ENCODE results near the gene RRM1.
"Not testable (repeated sequence)": the region's sequence is repeated elsewhere in the genome, so short reads cannot be mapped to it uniquely, and the experiment has no call there.

RRM1 gene

DNA sequence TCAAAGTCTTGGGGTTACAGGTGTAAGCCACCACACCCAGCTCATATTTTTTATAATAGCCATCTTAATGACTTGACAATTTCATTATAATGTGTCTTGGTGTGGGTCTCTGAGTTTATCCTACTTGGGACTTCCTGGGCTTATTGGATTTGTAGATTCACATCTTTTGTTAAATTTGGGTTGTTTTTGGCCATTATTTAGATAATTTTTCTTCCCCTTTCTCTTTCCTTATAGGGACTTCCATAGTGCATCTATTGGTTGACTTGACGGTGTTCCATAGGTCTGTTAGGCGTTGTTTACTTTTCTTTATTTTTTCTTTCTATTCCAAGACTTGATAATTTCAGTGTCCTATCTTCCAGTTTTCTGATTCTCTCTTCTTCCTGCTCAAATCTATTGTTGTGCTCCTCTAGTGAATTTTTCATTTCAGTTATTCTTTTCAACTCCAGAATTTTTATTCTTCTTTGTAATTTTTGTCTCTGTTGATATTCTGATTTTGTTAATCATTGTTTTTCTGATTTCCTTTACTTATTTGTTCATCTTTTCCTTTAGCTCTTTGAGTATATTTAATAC lies 45.6 kb downstream of the RRM1 start:
- no peak for DNase-seq (ENCODE audit: low read depth)

DNA sequence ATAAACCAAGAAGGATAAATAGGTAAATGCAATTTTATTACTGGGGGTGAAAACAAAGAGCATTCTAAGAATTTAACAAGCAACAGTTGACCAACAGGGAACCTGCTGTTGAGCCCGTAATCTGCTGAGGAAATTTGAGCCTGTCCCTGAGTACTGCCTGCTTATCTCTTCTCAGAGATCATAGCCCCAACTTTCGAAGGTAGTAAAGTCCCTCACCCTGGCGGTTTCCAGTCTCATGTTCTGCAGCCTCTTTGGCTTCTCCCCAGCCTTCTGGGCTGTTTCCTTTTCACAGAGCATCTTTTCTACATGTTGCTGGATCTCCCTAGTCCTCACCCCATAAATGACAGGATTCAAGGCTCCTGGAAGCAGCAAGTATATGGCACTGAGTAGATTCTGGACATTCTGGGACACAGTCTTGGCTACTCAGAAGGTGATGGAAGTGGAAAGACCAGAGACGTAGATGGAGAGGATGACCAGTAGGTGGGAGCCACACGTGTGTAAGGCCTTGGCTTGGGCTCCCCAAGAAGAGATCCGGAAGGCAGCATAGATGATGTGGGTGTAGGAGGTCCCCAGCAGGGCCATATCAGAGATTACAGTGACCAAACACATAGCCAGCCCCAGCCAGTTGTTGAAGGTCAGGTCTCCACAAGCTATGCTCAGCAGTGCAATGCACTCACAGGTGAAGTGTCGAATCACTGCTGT lies 51.6 kb downstream of the RRM1 start:
- DNase-seq (ENCODE audit: low read depth): no peak

DNA sequence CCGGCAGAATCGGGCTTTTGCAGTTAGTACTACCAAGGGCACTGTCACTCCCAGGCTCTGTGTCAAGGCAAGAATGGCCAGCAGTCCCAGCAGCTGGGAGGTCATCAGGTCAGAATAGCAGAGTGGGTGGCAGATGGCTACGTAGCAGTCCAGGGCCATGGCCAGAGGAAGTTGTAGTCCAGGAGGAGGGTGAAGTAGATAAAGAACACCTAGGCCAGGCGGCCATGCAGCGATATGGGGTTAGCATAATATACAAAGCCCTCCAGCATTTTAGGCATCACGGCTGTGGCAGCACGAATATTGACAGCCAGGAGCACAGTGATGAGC lies 52.1 kb downstream of the RRM1 start:
- no peak for DNase-seq (ENCODE audit: low read depth)

DNA sequence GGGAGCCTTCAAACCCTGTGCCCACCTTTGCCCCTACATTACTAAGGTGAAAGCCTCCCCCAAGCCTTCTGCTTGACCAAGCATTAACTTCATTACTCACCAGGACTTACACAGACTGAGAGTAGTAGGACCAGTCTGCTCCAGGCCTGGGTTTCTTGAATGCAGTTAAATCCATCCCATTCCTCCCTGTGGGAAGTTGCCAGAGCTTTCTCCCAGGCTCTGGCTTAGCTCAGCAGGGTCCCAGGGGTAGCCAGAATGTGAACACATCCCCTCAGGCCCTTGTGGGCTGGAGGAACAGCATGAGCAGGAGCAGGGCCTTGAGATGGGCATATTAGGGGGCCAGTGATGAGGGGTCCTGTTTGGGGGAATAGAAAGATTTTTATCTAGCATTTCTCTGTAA lies 59.9 kb downstream of the RRM1 start:
- no peak for DNase-seq (ENCODE audit: low read depth)

DNA sequence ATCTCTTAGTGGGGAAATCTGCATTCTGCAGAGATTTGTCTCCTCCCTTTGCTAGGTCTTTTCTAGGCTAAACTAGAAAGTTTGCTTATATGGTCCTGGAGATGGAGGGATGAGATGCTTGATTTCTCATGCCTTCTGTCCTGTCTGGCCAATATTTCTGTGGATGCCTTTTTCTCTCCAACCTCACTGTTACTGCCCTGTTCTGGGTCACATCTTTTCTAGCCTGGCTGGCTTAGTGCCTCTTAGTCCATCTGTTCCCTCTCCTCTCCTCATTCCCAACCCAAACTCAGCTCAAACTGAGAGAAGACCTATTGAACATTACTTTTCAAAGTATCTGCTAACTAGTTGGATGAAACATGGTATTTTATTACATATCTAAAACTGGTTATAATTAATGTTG lies 62.0 kb downstream of the RRM1 start:
- no peak for DNase-seq (ENCODE audit: low read depth)

DNA sequence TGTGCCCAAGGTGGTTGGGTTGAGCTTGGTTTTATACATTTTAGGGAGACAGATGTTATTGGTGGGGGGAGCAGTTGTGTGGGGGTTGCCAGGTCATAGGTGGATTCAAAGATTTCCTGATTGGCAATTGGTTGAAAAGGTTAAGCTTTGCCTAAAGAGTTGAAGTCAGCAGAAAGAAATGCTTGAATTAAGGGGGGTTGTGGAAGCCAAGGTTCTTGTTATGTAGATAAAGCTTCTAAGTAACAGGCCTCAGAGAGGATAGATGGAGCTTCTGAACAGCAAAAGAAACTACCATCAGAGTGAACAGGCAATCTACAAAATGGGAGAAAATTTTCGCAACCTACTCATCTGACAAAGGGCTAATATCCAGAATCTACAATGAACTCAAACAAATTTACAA lies 64.2 kb downstream of the RRM1 start:
- not testable (repeated sequence) for DNase-seq (ENCODE audit: low read depth)

DNA sequence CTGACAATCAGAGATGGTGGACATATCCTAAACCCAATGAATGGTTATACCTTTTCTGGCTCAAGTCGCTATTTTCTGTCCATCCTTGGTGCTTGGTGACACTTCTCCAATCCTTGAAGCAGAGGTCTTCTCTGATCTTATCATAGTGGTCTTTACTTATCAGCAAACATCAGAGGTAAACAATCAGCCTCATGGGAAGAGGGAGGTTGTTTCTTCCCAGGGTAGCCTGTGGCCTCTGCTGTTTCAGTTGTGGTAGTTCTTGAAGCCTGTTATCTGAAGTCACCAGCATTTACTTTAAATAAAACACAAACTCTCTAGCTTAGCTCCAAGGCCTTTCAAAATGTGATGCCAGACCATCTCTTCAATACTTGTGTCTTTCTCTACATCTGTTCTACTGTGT lies 66.7 kb downstream of the RRM1 start:
- DNase-seq (ENCODE audit: low read depth): no peak

DNA sequence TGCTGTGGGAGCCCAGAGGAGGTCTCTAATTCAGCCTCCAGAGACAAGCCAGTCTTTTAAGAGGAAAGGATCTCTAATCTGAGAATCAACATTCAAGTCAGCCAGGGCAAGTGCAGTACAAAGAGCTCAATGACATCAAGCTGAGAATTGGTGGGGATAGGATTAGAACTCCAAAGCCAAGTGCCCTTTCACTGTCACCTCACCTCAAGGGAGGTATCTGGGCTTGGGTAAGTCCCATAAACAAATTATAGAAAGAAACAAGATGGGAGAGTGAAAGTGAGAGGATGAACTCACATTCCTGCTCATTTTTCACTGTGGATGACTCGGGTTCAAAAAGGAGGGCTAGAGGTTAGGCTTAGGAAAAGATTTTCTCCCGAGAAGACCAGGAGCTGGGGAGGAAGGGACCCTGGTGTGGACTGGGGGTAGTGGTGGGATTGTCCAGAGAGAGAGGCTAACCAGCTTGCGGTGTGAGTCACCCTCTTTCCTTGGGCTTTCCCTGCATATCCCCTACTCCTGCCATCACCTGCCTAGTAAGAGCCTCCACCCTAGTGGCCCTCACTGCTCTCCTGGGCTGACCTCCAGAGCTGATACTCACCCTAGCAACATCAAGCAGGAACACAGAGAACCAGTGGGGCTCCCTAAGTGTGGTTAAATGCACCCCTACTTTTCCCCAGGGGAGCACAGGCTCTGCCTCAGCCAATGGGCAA lies 70.4 kb downstream of the RRM1 start:
- no peak for DNase-seq (ENCODE audit: low read depth)

DNA sequence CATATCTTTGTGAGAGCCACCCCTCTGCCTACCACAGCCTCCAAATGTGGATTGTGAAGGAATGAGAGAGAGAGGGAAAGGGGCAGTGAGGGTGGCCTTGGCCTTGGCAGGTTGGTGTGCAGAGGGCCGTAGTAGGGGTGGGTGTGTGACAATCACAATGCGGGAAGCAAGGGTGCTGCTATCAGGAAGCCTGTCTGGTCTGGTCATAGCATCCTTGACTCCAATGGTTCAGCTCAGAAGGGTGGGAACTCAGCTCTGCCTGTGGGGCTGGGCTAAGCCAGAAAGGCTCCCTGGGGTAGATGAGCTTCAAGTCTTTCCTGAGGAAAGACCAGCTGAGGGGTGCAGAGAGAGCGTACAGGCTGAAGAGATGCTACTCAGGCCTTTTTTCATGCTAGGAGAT lies 72.7 kb downstream of the RRM1 start:
- no peak for DNase-seq (ENCODE audit: low read depth)

DNA sequence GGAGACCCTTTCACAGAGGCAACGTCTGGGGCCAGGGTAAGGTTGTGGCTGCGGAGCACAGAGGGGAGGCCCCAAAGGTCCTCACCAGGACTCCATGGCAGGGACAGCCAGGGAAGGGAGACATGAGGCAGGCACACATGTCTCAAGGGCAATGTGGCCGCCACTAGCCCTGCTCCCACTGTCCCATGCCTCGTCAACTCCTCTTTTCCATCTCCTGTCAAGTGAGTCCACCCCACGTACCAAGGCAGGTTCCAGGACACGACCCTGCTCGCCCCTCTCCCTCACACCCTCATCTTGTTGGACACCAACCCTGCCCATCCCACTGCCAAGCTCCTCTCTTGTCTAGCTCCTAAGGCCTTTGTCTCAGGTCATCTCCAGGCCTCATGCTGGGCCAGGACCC lies 73.2 kb downstream of the RRM1 start:
- no peak for DNase-seq (ENCODE audit: low read depth)

DNA sequence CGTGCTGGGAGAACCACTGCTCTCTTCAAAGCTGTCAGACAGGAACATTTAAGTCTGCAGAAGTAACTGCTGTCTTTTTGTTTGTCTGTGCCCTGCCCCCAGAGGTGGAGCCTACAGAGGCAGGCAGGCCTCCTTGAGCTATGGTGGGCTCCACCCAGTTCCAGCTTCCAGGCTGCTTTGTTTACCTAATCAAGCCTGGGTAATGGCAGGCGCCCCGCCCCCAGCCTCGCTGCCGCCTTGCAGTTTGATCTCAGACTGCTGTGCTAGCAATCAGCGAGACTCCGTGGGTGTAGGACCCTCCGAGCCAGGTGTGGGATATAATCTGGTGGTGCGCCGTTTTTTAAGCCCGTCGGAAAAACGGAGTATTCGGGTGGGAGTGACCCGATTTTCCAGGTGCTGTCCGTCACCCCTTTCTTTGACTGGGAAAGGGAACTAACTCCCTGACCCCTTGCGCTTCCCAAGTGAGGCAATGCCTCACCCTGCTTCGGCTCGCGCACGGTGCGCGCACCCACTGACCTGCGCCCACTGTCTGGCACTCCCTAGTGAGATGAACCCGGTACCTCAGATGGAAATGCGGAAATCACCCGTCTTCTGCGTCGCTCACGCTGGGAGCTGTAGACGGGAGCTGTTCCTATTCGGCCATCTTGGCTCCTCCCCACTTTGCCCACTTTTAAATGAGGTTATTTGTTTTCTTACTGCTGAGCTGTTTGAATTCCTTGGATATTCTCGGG lies 81.2 kb downstream of the RRM1 start:
- DNase-seq (ENCODE audit: low read depth): not testable (repeated sequence)

DNA sequence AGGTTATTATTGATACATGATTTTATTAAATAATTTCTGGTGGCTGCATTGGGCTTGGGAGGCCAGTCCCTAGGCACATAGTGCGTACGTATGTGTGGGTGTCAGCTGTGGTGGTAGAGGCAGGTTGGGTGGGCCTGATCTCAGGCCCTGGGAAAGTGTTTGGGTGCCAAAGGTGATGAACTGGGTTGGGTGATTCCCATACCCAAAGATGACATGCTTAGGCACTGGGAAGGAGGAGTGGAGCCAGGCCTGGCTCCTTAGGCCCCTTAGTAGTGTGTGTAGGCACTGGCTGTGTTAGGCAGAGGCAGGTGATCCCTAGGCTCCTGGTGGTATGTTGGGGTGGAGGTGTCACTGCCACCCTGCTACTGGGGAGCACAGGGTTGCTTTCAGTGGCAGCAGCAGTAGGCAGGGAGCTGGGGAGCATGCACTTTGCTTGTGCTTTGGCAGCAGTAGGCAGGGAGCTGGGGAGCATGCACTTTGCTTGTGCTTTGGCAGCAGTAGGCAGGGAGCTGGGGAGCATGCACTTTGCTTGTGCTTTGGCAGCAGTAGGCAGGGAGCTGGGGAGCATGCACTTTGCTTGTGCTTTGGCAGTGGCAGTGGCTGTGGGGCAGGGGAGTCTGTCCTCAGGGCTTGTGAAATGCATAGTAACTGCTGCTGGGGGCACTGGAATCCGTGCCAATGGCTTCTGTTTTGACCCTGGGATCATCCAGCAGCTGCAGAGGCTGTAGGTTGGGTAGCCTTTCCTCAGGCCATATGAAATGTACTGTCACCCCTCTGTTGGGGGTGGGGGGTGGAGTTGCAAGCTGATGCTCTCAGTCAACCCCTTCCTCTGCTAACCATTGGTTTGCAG lies 84.4 kb downstream of the RRM1 start:
- DNase-seq (ENCODE audit: low read depth): no peak

DNA sequence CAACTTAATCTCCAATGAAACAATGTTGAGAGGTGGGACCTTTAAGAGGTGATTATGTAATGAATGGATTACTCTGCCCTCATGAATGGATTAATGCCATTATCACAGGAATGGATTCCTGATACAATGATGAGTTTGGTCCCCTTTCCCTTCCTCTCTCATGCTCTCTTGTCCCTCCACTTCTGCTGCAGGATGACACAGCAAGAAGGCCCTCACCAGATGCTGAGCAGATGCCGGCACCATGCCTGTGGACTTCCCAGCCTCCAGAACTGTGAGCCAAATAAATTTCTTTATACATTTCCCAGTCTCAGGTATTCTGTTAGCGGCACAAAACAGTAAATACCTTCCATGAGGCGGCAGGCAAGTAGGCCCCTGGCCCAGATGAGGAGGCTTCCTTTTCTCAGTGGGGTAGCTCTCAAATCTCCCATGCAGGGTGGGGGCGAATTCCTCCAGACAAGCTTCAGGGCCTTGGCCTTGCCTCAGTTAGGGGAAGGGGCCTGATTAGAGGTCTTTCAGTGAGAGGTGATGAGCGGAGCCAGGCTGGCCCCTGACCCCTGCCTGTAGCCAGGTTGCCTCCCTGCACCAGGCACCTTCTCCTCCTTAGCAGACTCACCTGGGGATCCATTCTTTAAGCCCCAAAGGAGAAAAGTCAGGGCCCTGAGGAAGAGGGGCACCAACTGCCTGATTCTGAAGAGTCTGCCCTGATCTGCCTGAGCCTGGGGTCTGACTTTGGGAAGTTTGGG lies 86.0 kb downstream of the RRM1 start:
- DNase-seq (ENCODE audit: low read depth): no peak

DNA sequence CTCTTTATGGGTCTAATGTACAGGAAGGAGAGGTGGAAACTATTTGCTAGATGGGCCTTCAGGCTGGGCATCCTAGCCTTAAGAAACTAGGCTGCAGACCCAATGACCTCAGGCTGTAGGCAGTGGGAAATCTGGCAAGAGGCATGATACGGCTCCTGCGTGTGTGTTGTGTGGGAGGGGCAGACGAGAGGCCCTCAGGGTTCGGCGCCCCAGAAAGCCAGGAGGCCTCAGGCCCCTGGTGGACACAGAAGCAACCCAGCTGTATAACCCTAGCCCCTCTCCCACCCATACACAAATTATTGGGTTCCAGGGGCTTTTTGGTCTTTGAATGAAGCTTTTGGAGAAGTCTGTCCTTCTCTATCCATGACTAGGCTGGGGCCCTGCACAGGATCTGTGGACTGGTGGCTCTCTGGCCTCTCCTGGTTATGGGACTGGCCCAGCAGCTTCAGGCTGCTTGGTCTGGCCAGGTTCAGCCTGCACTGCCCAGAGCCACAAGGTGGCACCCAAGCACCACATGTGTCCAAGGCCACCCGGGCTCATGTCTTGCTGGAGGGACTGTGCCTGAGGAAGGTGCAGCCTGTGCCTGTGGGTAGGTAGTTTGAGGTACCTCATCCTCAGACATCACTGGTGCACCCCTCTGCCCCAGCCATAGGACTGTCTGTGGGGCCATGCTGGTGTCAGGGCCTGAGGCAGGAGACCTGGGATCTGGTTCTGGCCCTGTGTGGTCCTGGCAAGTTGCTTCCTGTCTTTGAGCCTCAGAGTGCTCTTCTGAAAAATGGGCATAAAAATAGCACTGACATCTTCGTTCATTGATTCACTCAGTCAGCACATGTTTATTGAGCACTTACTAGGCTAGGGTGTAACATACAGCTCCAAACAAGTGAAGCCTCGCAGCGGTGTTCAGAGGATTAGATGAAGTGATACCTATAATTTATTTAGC lies 87.5 kb downstream of the RRM1 start:
- DNase-seq (ENCODE audit: low read depth): no peak

DNA sequence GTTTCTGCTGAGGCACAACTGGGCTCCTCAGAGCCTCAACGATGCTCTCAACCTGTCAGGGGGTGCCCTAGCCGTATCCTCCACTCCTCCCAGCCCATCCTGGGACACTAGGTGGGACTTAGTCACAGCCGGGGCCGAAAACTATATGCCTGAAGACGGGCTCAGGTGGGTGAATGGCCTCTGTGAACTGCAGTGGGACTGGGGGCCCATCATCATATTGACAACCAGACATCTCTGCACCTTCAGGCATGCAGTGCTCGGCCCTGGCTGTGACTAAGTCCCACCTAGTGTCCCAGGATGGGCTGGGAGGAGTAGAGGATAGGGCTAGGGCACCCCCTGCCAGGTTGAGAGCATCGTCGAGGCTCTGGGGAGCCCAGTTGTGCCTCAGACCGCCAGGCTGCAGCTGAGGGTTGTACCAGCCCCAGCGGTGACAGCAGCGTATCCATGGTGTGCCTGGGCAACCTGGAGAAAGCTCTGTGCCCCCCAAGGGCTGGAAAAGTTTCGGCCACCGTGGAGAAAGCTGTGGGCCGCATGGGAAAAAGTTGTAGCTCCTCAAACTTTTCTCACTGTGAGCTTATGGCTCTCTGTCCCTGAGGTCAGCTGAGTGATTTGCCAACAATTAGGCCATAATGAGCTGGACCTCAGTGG lies 88.9 kb downstream of the RRM1 start:
- DNase-seq (ENCODE audit: low read depth): no peak

DNA sequence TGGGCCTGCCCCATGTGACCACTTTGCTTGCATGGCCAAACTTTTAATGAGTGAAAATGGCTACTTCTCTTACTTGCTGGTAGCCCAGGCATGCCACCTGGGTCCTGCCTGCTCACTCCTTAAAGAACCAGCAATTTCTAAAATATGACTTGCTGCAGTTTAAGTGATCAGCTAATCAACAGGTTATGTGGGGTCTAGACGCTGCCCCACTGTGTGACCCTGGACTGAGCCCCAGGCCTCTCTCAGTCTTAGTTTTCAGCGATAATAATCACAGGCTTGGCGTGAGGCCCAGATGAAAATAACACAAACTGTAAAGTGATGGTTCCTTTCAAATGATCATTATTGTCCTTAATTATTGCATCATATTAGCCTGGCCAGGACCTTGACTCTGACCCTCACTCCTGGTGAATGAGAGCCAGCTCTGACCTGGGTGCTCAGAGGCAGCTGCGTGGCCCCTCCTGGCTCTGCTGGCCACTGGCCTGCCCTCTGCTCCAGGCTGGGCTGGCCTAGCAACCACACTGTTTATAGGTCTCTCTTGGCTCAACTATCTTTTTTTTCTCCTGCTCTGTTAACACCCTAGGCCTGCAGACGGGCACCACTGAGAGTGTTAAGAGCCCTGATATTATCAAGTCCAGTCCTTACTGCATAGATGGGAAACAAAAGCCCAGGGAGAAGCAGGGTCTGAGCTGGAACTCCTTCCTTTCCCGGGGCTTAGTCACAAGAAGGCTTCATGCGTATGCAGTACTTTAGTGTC lies 89.7 kb downstream of the RRM1 start:
- no peak for DNase-seq (ENCODE audit: low read depth)

DNA sequence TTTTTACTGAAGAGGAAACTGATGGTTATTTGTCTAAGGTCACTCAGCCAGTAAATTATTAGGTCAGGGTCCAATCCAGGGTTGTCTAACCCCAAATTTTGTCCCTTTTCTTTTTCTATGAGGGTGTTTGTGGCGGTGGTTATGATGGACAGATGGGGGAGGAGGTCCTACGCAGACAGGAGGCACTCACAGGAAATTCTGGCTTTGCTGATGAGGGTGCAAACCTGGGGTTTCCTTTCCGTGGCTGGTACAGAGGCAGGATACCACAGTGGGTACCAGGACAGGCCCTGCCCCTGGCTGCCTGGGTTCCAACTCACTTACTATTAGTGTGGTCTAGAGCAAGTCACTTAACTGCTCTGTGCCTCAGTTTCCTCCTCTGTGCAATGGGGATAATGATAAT lies 91.0 kb downstream of the RRM1 start:
- DNase-seq (ENCODE audit: low read depth): no peak

DNA sequence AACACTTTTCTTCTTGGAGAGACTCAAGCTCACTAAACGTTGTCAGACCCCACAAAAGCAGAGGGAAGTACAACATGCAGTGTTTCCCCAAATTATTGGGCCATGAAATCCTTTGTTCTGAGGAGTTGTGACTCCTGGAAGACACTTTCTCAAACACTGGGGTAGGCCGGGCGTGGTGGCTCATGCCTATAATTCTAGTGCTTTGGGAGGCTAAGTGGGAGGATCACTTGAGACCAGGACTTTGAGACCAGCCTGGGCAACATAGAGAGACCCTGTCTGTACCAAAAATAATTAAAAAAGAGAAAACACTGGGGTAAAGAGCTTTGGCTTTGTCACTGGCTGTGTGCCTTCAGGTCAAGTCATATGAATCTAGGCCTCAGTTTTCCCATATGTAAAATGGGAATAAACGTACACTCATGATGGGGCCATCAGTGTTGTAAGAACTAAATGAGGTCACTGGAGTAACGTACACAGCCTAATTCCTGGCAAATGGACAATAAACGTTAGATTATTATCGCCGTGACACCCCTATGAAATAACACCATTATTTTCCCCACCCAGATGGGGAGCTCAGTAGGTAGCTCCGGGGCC lies 92.0 kb downstream of the RRM1 start:
- no peak for DNase-seq (ENCODE audit: low read depth)

Data from stimulated activated CD8-positive, alpha-beta memory T cell treated with anti-CD3 and anti-CD28 coated beads, Interleukin-12 subunit alpha, Interleukin-12 subunit beta, amount 100 ng/mL, for 4 hours (primary cell).